ENCODE measurements around the gene NTM. TPM values are rescaled to one million over a fixed set of nuclear protein-coding genes. Genes with fewer than 3 reads are reported as not detected.

NTM gene
- polyA plus RNA-seq, 1 donor (not counting 4 experiments of a cell fraction or from before 2014, with no cell fraction given) = 47.9 TPM

DNA sequence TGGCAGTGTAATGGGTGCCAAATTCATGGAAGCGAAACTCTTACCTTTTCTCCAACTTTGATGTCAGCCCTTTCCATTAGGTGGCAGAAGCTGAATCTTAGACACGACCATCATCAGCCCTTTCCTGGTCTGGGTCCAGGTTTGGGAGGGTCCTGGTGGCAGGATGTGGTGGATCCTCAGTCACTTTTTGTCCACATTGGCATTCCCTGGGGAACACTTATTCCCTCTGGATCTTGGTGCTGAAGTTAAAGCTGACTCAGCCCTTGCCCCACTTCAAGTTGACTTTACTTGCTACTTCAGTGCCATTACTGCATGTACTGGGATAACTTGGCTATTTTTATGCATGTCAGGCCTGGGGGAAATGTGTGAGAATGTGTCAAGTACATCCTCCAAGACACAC lies 16.6 kb upstream of the NTM start:
- H3K9me3 ChIP-seq (ENCODE audit: control insufficient read depth, low read depth, low read length) = no peaks in the 10 kb centered on the region
- no peak overlapping the region for H3K4me3 ChIP-seq (ENCODE audit: control insufficient read depth in 2 of 3, extremely low read depth in 1 of 3, insufficient read depth in 2 of 3, low read depth in 1 of 3, low read length in 3 of 3)
- H4K20me1 ChIP-seq (ENCODE audit: control insufficient read depth, extremely low read depth, insufficient read depth, low read length) = no peaks in the 10 kb centered on the region
- H3K4me2 ChIP-seq (ENCODE audit: control insufficient read depth, extremely low read depth, insufficient read depth, low read depth, low read length) = no peak overlapping the region
- H2AFZ ChIP-seq (ENCODE audit: control insufficient read depth, low read length) = no peak overlapping the region
- H3K9ac ChIP-seq (ENCODE audit: control insufficient read depth, extremely low read depth, insufficient read depth, low read length) = no peak overlapping the region
- H3K4me1 ChIP-seq (ENCODE audit: control insufficient read depth, extremely low read depth, insufficient read depth, low read length) = no peaks in the 10 kb centered on the region
- no peaks in the 10 kb centered on the region for H3K9me1 ChIP-seq (ENCODE audit: control insufficient read depth, extremely low read depth, insufficient read depth, low read length)
- H3K36me3 ChIP-seq (ENCODE audit: control insufficient read depth in 2 of 2, extremely low read depth in 1 of 2, insufficient read depth in 2 of 2, low read length in 2 of 2) = no peaks in the 10 kb centered on the region
- FAIRE-seq (no peak), DNase-seq (ENCODE audit: low read depth, low spot score) (no peak)
- H3K79me2 ChIP-seq (ENCODE audit: control insufficient read depth, insufficient read depth, low read length) = no peaks in the 10 kb centered on the region
- no peak overlapping the region for H3K27ac ChIP-seq (ENCODE audit: control insufficient read depth, insufficient read depth, low read length)
- no peaks in the 10 kb centered on the region for H3K27me3 ChIP-seq (ENCODE audit: control insufficient read depth, extremely low read depth, insufficient read depth, low read length)
- dilution Hi-C loops (cut with MboI; ENCODE audit: extremely low pct_ligation_motif_present, low sequenced_read_pairs) = no loop called here
- TF ChIP-seq, protein P1, sequence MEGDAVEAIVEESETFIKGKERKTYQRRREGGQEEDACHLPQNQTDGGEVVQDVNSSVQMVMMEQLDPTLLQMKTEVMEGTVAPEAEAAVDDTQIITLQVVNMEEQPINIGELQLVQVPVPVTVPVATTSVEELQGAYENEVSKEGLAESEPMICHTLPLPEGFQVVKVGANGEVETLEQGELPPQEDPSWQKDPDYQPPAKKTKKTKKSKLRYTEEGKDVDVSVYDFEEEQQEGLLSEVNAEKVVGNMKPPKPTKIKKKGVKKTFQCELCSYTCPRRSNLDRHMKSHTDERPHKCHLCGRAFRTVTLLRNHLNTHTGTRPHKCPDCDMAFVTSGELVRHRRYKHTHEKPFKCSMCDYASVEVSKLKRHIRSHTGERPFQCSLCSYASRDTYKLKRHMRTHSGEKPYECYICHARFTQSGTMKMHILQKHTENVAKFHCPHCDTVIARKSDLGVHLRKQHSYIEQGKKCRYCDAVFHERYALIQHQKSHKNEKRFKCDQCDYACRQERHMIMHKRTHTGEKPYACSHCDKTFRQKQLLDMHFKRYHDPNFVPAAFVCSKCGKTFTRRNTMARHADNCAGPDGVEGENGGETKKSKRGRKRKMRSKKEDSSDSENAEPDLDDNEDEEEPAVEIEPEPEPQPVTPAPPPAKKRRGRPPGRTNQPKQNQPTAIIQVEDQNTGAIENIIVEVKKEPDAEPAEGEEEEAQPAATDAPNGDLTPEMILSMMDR (optimal IDR thresholded peaks at IDR 0.05 in 1 of 3, IDR thresholded peaks at IDR 0.05 in 1 of 3, conservative IDR thresholded peaks at IDR 0.05 in 1 of 3; ENCODE audit: extremely low read depth in 1 of 3, insufficient read depth in 2 of 3, low read length in 3 of 3) = no peak
- no peak for TF ChIP-seq EZH2 (IDR thresholded peaks at IDR 0.05; ENCODE audit: low read length)

DNA sequence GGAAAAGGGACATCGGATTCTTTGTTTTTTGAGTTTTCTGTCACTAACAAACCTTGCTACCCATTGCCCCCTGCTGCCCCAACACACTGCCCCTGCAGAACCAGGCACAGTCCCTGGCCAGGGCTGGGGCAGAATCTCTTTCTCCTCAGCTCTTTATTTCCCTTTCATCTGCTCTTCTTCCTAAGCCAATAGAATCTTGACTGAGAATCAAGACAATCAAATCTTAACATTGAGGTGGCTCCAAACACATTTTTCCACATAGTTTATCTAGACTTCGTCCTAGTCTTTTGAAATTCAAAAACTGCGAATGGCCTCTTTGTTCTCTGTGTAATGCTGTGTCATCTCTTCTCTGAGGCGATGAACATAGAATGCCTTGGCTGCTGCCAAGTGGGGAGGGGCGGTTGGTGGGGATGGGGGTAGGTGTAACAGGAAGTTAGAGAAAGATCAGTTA lies 16.1 kb upstream of the NTM start:
- no peak overlapping the region for H3K27ac ChIP-seq (ENCODE audit: control insufficient read depth, insufficient read depth, low read length)
- H3K9ac ChIP-seq (ENCODE audit: control insufficient read depth, extremely low read depth, insufficient read depth, low read length) = no peak overlapping the region
- no peaks in the 10 kb centered on the region for H3K79me2 ChIP-seq (ENCODE audit: control insufficient read depth, insufficient read depth, low read length)
- no peaks in the 10 kb centered on the region for H3K27me3 ChIP-seq (ENCODE audit: control insufficient read depth, extremely low read depth, insufficient read depth, low read length)
- no peaks in the 10 kb centered on the region for H3K4me1 ChIP-seq (ENCODE audit: control insufficient read depth, extremely low read depth, insufficient read depth, low read length)
- H3K9me1 ChIP-seq (ENCODE audit: control insufficient read depth, extremely low read depth, insufficient read depth, low read length) = no peaks in the 10 kb centered on the region
- H3K4me3 ChIP-seq (ENCODE audit: control insufficient read depth in 2 of 3, extremely low read depth in 1 of 3, insufficient read depth in 2 of 3, low read depth in 1 of 3, low read length in 3 of 3) = no peak overlapping the region
- FAIRE-seq = no peak
- no peak for DNase-seq (ENCODE audit: low read depth, low spot score)
- TF ChIP-seq EZH2 (IDR thresholded peaks at IDR 0.05; ENCODE audit: low read length) = no peak
- TF ChIP-seq, protein P1 (optimal IDR thresholded peaks at IDR 0.05 in 1 of 3, IDR thresholded peaks at IDR 0.05 in 1 of 3, conservative IDR thresholded peaks at IDR 0.05 in 1 of 3; ENCODE audit: extremely low read depth in 1 of 3, insufficient read depth in 2 of 3, low read length in 3 of 3) = no peak
- no peaks in the 10 kb centered on the region for H4K20me1 ChIP-seq (ENCODE audit: control insufficient read depth, extremely low read depth, insufficient read depth, low read length)
- H3K9me3 ChIP-seq (ENCODE audit: control insufficient read depth, low read depth, low read length) = no peaks in the 10 kb centered on the region
- H3K36me3 ChIP-seq (ENCODE audit: control insufficient read depth in 2 of 2, extremely low read depth in 1 of 2, insufficient read depth in 2 of 2, low read length in 2 of 2) = no peaks in the 10 kb centered on the region
- H2AFZ ChIP-seq (ENCODE audit: control insufficient read depth, low read length) = no peak overlapping the region
- dilution Hi-C loops (cut with MboI; ENCODE audit: extremely low pct_ligation_motif_present, low sequenced_read_pairs) = no loop called here
- no peak overlapping the region for H3K4me2 ChIP-seq (ENCODE audit: control insufficient read depth, extremely low read depth, insufficient read depth, low read depth, low read length)
